ENCODE results near the gene TPRG1. TPM values are rescaled to one million over a fixed set of nuclear protein-coding genes. Genes with fewer than 3 reads are reported as not detected.

The TPRG1 gene
- total and polyA plus RNA-seq, 2 of the 4 experiments (the other 2 are of a cell fraction), result 0.17 TPM; not detected in 1

- WGBS, 2 experiments (ENCODE audit: extremely low coverage in 2 of 2, insufficient read length in 1 of 2), result 100% methylated on average over 1 of the region's 2 CpGs; no CpG with 5 or more reads in 1 of the 2 experiments
Measured at GRCh38 chr3:189275852-189276251, 104.1 kb downstream of the TPRG1 start.

More at GRCh38 chr3:189275852-189276251, 104.1 kb downstream of the TPRG1 start:
- H2AK5ac ChIP-seq (ENCODE audit: low read depth, low read length), result no peak overlapping the region
- ATAC-seq (ENCODE audit: low read depth) (no peak), DNase-seq (no peak)
- BruUV-seq (replicated peaks), result no TSS peak
- H3K4me2 ChIP-seq (ENCODE audit: low read depth, low read length), result no peak overlapping the region
- no peak overlapping the region for H3K4me3 ChIP-seq (ENCODE audit: insufficient read depth, low read depth, low read length)
- intact Hi-C loops (cut with micrococcal nuclease), result no loop called here
- in situ Hi-C loops (cut with MboI; ENCODE audit: low sequenced_read_pairs), result no loop called here
- H4K5ac ChIP-seq (ENCODE audit: low read depth, low read length), result no peak overlapping the region
- no peak overlapping the region for H3K56ac ChIP-seq (ENCODE audit: extremely low read depth, insufficient read depth, low read length)
- H3K4ac ChIP-seq (ENCODE audit: low read depth, low read length), result no peak overlapping the region
- no peaks in the 10 kb centered on the region; the same call in 1 of the 2 replicates for H3K9me1 ChIP-seq (ENCODE audit: insufficient read depth, low read length)
- H3K4me1 ChIP-seq (ENCODE audit: control insufficient read depth, insufficient read depth, low read length), result peaks cover 3% of the 10 kb centered on the region; the same call in 1 of the 2 replicates
- ChIA-PET CTCF (no interaction called here), POLR2A (ENCODE audit: unreplicated experiment) (no interaction called here)
- H3K27me3 ChIP-seq (ENCODE audit: control insufficient read depth, insufficient read depth, low read length), result no peaks in the 10 kb centered on the region; the same call in 1 of the 2 replicates
- no peaks in the 10 kb centered on the region for H3K79me1 ChIP-seq (ENCODE audit: low read depth in 1 of 2, low read length in 2 of 2)
- dilution Hi-C loops (cut with HindIII; ENCODE audit: low sequenced_read_pairs, unreplicated experiment), result no loop called here
- TF ChIP-seq SMC3 (IDR thresholded peaks at IDR 0.05; ENCODE audit: low read depth, low read length) (no peak), BHLHE40 (IDR thresholded peaks at IDR 0.05; ENCODE audit: low read depth, low read length) (no peak), MAFK (IDR thresholded peaks at IDR 0.05; ENCODE audit: low read depth, low read length) (no peak), CHD1 (IDR thresholded peaks at IDR 0.05; ENCODE audit: low read depth, low read length) (no peak), POLR2A (IDR thresholded peaks at IDR 0.05; ENCODE audit: low read depth, low read length) (no peak), ELK1 (IDR thresholded peaks at IDR 0.05; ENCODE audit: borderline replicate concordance, low read depth, low read length) (no peak), CEBPB (IDR thresholded peaks at IDR 0.05; ENCODE audit: low read depth, low read length) (no peak), RCOR1 (IDR thresholded peaks at IDR 0.05; ENCODE audit: insufficient replicate concordance, low read length) (no peak), MXI1 (IDR thresholded peaks at IDR 0.05; ENCODE audit: borderline replicate concordance, low read depth, low read length) (no peak), FOS (IDR thresholded peaks at IDR 0.05; ENCODE audit: low read depth, low read length) (no peak), CTCF (conservative IDR thresholded peaks at IDR 0.05; ENCODE audit: low read depth, low read length) (no peak), USF2 (IDR thresholded peaks at IDR 0.05; ENCODE audit: low read depth, low read length) (no peak), RAD21 (IDR thresholded peaks at IDR 0.05; ENCODE audit: low read length) (no peak), MAZ (IDR thresholded peaks at IDR 0.05; ENCODE audit: borderline replicate concordance, low read depth, low read length) (no peak)
- no peaks in the 10 kb centered on the region for H4K20me1 ChIP-seq (ENCODE audit: insufficient read depth, low read length)
- no peak overlapping the region for H3K14ac ChIP-seq (replicated peaks; ENCODE audit: low read depth, low read length)
- H2BK20ac ChIP-seq (ENCODE audit: low read depth, low read length), result no peak overlapping the region
- no peak overlapping the region for H3K18ac ChIP-seq (ENCODE audit: low read depth, low read length)
- H3K36me3 ChIP-seq (ENCODE audit: control insufficient read depth, insufficient read depth, low read length), result no peaks in the 10 kb centered on the region
- no peak overlapping the region for H2BK15ac ChIP-seq (ENCODE audit: low read depth, low read length)
- no peak overlapping the region for H4K8ac ChIP-seq (ENCODE audit: low read depth in 2 of 2, low read length in 2 of 2)
- no peak overlapping the region for H4K91ac ChIP-seq (ENCODE audit: insufficient read depth, low read depth, low read length)
- H3K27ac ChIP-seq (ENCODE audit: insufficient read depth, low read length), result no peak overlapping the region
- no peak overlapping the region for H3K23ac ChIP-seq (ENCODE audit: low read depth, low read length)
- H3K9ac ChIP-seq (ENCODE audit: low read depth, low read length), result no peak overlapping the region
- H2AK9ac ChIP-seq (replicated peaks; ENCODE audit: low read depth, low read length, poor library complexity), result no peak overlapping the region
- H2BK5ac ChIP-seq (ENCODE audit: low read depth, low read length, poor library complexity, severe bottlenecking), result no peak overlapping the region
- H3K9me3 ChIP-seq (ENCODE audit: control insufficient read depth, insufficient read depth, low read length), result no peaks in the 10 kb centered on the region
- H2AFZ ChIP-seq (replicated peaks; ENCODE audit: low read length, poor library complexity), result no peak overlapping the region
- H2BK120ac ChIP-seq (ENCODE audit: low read depth, low read length), result no peak overlapping the region
